Measurements from ENCODE around the gene HCRTR2.
"Not testable (repeated sequence)": the region's sequence is repeated elsewhere in the genome, so short reads cannot be mapped to it uniquely, and the experiment has no call there.

Gene HCRTR2

DNA sequence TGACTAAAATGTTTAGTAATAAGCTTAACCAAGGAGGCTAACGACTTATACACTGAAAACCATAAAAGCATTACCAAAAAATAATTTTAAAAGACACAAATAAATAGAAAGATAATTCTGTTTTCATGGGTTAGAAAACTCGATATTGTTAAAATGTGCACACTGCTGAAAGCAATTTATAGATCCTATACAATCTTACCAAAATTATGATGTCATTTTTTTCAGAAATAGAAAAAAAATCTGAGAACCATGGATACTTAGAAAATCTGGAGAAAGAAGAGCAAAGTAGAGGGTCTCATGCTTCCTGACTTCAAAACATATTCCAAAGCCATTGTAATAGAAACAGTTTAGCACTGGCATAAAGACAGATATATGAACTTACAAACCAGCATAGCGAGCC is 46.6 kb downstream of the HCRTR2 start:
- DNase-seq = no peak

DNA sequence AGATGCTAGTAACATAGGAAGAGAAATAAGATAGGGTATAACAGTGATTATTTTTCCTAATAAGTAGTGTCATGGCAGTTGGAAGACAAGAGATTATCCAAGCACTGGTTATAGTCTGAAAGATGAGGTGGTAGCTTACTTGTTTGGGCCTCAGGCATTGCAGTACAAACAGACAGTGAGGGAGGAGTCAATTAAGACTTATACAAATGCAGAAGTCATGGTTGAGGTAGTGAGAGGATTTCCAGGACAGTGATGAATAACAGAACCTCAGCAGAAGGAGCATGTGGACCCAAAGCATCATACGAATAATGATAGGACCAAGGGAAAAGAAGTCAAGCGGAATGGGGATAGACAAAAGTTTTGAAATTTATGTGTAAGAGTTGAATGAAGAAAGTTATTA is 53.5 kb downstream of the HCRTR2 start:
- DNase-seq = no peak

DNA sequence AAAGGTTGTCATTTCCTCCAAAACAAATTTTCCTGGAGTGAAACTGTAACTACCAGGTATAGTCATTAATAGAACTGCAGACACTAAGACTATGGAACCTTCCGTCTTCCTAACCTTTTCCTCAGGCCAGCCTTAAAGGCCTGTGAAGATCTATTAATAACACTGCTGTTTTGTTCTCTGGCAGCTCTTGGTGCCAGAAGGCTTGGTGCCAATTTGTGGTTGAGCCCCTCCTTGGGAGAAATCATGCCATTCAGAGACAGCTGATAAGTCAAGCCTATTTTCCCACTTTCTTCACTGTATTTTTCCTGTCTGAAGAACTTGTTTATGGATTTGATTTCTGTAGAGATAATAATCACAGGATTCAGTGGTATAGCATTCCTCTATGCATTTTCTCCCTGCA is 64.8 kb downstream of the HCRTR2 start:
- no peak for DNase-seq

DNA sequence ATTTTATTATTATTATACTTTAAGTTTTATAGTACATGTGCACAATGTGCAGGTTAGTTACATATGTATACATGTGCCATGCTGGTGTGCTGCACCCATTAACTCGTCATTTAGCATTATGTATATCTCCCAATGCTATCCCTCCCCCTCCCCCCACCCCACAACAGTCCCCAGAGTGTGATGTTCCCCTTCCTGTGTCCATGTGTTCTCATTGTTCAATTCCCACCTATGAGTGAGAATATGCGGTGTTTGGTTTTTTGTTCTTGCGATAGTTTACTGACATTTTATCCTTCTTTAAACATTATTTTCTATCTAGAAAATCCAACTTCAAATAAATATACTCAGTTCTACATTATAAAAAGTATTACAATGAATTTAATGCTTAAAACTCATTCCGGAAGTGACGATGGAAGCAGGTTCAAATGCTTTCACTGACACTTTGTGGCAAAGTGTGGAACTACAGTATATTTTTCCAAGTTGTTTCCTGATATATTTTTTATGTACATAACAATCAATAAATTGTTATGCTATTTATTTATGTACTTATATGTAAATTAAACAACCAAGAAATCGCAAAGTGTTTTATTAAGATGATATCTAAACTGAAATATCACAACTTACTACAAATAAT is 66.8 kb downstream of the HCRTR2 start:
- DNase-seq = not testable (repeated sequence)

DNA sequence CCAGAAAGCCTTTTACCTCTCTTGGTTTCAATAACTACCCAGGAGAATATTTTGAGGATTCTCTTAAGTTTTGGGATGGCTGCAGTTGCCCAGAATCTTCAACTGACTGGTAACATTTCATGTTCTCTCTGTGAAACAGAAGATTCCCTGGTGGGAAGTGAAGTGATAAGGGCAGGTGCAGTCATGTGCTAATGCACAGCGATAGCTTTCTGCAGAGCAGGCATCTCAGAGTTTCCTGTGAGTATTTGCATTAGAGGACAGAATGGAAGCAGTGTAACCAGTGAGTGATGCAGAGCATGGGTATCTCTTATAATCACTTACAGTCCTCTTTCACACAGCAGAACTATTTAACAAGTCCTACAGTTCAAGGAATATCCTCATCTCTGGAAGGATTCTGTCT is 76.1 kb downstream of the HCRTR2 start:
- no peak for DNase-seq

DNA sequence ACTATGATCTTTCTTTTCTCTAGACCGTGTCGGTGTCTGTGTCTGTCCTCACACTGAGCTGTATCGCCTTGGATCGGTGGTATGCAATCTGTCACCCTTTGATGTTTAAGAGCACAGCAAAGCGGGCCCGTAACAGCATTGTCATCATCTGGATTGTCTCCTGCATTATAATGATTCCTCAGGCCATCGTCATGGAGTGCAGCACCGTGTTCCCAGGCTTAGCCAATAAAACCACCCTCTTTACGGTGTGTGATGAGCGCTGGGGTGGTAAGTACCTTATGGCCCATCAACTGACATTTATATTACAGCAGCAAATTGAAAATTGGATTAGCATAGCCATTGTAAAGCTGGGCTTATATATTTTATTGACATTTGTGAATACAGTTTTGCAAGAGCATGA is 80.8 kb downstream of the HCRTR2 start:
- DNase-seq = no peak

DNA sequence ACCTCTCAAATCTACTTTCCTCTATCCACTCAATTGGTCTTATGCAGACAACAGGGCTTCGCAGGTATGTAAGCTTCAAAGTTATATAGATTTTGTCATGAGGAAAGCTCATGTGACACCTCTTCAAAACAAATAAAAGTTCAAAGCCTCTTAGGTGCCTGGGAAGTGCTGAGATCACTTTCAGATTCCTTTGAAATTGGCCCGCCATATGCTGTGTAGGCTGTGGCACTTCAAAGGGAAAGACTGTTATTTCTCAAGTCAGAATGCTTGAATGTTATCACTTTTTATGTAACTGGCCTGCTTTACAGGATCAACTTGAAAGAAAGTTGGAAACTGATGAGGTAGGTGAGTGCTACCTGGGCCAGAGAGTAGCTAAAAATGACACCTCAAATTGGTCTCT is 85.9 kb downstream of the HCRTR2 start:
- DNase-seq = no peak

DNA sequence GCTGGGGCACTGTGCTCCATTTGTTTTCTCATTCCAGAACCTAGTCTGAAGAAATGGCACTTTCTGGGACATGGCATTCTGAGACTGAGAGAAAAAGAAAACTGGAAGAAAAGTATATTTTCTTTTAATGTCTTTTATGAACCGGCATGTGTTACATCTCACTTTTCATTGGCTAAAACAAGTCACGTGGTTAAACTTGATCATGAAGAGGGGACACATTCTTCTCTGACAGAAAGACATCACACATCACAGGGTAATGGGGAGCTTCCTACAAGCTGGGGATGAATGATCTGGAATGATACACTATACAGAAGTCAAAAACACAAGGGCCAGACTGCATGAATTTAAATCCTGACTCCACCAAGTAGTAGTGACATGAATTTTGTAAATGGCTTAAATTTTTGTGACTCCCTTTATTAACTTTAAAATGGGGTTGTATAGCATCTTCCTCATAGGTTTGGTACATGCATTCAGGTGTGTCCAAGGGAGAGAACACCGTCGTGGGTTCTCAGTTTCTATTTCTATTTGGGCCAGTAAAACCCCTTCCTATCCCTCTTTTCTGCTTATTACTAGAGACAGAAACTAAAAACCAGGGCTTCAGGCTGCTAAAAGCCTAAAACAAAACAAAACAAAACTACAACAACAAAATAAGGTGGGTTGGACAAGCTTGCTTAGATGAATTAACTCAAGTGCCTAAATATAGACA is 91.2 kb downstream of the HCRTR2 start:
- DNase-seq = no peak

DNA sequence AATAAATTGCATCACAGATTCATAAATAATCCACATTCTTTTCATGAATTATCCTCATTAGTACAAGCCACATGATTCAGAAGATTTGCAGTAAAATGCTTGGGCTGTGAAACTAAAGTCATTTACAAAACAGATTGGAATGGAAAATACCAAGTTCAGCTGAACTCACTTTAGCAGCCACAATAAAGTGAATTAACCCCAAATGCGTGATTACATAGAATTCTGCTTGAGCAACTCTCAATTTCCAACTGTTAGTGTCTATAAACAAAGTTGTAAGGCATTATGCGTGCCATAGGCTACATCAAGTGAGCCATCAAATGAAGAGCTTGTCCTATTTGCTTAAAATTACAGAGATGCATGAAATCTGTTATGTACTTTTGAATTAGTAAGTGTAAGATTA is 92.6 kb downstream of the HCRTR2 start:
- no peak for DNase-seq

DNA sequence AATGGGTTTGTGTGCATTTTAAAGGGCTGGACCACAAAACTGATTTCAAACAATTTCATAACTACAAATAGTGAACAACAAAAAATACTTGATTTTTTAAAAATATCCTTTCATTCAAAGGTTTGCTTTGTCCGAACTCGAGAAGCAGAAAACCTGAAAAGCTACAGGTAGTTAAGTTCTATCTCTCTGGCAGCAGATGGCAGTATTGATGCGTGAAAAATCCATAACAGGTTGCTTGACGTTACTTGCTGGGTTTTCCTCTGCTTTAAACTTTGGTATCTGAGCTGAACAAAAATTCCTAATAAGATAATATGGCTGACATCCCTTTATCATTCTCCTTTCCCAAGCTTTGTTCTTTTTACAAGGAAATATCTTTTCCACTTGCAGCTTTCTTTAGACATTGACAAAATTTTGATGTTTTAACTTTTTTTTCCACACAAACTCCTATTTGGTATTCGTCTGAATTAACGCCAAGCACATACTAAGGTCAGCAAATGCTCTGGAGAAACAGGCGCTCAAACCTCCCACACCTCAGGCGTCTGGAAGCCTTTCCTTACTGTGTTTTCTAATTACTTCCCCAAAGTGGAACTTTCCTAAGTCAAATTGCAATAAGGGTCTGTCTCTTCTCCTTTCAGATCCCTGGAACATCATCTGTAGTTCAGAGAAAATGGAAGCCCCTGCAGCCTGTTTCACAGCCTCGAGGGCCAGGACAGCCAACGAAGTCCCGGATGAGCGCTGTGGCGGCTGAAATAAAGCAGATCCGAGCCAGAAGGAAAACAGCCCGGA is 102.6 kb downstream of the HCRTR2 start:
- DNase-seq = peak; percentile 41

DNA sequence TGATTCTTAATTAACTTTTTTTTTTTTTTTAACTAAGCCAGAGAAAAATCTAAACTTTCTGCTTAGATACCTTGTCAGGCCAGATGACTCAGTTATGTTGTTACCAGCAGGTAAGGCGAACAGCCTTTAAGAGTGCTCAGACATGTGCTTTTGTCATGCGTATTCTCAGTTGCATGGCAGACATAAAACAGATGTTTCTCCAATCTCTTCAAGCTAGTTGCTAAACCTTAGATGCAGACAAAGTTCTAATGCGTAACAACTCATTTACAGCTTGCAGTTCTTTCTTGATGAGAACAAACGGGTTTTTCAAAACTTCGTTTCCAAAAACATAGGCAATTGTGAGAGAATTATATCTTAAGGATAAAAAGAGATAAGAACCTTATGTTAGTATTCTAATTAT is 103.3 kb downstream of the HCRTR2 start:
- DNase-seq = no peak

DNA sequence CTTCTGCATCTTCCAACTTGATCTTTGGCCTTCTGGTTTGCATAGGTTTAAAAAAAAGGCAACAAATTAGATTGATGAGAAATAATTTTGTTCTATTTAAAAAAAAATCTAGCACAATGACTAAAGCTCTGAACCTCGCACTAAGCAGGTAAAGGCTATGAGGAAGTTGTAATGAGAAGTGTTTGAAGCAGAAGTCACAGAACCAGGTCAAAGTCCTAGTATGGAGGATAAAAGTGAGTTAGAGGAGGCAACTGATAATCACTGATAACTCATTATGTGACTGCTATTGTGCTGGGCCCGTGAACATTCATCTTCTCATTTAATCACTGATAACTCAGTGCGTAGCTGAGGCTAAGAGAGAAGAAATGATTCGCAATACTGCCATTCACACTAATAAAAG is 106.9 kb downstream of the HCRTR2 start:
- DNase-seq = no peak

DNA sequence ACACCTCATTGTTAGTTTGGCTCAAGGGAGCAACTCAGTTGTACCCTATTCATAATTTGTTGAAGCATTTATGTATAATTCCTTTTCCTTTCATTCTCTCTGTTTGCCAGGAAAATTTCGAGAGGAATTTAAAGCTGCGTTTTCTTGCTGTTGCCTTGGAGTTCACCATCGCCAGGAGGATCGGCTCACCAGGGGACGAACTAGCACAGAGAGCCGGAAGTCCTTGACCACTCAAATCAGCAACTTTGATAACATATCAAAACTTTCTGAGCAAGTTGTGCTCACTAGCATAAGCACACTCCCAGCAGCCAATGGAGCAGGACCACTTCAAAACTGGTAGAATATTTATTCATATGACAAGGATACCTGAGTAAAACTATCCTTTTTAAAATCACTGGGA is 107.8 kb downstream of the HCRTR2 start:
- DNase-seq = no peak

DNA sequence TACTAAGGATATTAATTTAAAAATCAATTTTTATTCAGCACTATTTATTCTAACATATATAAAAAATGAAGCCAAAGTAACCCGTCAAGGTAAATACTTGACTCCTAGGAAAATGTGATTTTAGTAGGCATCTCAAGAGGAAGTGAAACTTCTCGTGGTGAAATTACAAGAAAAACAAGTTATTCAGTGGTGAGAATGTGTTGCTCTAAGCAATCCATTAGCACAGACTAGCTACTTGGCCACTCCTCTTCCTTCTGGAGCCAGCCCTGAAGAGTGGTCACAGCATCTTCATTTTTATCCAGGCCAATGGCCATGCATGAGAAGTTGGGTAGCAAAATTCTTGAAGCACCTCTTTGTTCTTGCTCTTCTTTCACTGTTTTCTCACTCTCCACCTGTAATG is 112.5 kb downstream of the HCRTR2 start:
- DNase-seq = no peak

DNA sequence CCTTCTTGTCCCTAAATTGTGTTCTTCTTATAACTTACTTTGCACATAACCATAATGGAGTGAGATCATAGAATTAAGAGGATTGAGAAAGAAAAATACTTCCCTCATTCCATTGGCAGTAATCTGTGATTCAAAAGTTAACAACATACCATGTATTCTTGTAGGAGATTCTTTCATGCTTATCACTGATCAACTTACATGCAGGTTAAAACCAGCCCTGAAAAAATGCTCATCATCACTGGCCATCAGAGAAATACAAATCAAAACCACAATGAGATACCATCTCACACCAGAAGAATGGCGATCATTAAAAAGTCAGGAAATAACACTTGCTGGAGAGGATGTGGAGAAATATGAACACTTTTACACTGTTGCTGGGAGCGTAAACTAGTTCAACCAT is 116.4 kb downstream of the HCRTR2 start:
- no peak for DNase-seq

DNA sequence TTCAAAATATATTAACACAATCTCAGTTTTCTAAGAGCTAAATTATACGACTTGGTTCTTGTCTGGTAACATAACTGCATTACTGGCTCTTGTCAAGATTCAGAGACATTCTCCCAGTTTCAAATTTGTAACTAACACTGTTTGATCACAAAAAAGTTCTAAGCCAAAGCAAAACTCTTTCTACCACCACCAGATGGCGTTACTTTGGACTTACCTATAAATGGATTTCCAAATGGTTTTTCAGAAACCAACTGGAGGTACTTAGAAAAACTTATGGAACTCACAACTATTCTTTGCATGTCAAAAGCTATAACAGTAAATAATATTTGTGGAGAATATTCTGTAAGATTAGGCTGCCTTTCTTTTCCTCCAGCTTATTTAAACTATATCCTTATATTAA is 118.8 kb downstream of the HCRTR2 start:
- DNase-seq = no peak

DNA sequence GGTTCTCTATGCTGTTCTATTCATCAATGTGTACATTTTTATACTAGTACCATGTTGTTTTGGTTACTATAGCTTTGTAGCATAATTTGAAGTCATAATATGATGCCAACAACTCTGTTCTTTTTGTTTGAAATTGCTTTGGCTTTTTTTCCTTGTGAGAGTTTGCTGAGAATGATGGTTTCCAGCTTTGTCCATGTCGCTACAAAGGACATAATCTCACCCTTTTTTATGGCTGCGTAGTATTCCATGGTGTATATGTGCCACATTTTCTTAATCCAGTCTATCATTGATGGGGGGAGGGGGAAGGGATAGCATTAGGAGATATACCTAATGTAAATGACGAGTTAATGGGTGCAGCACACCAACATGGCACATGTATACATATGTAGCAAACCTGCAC is 122.9 kb downstream of the HCRTR2 start:
- not testable (repeated sequence) for DNase-seq

DNA sequence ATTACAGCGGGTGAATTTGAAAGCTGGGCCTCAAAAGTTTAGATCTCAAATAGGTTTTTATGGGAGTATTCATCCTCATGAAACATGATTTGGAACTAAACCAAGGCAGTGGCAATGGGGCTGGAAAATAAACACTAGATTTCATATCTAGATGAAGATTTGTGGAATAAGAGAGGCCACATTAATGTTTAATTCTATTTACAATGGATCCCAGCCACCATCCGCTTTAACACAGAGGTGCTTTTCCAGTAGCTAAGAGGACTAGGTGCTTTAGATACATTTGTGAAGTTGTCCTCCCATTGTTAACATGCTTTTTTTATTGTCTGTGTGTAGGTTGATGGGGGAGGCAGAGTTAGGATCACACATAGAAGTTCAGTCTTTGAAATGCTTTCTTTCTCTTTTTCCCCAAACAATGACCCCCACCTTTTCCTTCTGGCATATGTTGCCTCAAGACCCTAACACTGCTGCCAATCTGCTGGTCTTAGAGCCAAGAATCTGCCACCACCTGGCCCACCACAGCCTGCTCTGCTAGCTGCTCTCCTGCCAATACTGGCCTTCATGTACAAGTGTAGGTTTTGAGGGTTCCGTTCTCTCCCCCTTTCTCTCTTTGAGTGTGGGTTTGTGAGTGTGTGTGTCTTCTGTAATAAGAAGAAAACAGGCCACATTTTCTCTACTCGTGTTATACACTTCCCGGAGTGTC is 125.1 kb downstream of the HCRTR2 start:
- no peak for DNase-seq

DNA sequence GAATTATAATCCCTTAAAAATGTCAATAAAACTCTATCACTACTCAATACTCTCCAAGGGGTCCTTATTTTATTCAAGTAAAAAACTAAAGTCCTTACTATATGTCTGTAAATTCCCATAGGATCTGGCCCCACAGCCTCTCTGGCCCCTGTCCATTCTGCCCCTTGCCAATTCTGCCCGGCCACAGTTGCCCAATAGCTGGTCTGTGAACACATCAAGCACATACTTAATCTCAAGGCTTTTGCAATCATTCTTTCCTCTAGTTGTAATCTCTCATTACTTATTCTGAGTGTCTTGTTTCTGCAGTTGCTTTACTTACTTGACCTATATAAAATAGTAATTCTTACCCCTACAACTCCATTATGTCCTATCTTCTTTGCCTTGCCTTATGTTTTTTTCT is 130.4 kb downstream of the HCRTR2 start:
- no peak for DNase-seq

DNA sequence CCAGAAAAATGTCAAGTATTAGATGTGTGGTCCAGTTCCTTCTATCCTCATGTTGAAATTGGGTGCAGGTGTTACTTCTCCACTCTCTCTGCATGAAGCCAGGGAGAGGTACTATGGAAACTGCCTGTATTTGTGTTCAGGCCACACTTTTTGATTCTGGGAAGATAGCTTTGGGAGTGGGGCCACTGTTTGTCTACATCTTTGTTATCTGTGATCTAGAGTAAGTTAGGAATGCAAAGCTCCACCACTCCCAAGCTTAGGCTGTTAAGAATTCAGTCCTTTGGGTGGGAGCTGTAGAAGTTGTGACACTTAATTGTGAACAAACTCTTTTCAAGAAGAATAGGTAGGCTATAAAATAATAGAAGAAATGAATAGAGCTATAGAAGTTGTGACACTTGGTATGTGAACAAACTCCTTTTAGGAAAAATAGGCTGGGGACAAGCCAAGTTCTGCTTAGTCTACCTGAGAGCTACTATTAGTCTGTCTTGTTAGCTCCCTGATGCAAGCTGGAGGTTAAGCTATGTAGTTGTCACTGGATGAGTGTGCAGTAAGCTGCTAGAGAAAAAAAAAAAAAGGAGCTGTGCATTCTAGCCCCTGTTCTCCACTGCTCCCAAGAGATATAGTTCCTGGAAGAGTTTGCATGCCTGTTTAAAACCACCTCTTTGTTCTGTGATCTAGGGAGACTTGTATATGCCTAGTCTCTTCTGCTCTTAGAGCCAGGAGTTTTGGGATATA is 145.8 kb downstream of the HCRTR2 start:
- DNase-seq = no peak

DNA sequence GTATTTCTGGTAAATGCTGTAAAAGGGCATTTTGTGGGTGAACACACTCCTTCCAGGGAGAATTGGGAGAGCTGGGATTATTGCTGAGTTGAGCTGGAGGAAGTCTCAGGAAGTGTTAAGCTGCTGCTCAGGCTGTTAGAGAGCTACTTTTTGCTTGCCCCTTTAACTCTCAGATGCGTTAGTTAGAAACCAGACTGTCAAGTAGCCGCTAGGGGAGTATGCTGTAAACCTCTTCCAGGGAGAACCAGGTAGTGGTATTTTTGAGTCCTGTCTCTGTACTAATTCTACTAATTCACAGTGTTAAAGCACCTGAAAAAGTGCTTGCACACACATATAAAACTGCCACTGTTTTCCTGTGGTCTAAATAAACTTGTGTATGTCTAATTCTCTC is 146.4 kb downstream of the HCRTR2 start:
- no peak for DNase-seq

DNA sequence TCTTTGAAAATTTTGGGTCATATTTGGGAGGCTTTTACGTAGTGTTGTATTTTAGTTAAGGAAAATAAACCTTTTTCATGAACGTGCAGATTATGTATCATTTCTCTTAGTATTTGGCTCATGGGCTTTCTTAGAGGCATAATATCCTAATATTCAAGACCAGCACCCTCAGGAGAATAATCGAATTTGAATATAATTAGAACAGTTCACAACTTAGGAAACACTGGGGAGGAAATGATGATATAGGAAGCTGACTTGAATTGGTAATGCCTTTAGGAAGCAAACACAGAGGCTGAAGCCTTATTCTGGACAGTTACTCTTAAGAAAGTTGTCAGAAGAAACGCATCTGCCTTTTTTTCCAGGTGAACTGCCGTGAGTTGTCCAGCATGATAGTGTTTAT is 152.9 kb downstream of the HCRTR2 start, which contains the start of gene GFRAL:
Gene GFRAL, plus strand, starts transcription at position 301 of the 400 bp plus-strand sequence. Its CDS starts 86 bp downstream, at position 387.
- DNase-seq = no peak

Data from activated CD4-positive, alpha-beta T cell treated with anti-CD3 and anti-CD28 coated beads, Interleukin-2, amount 50 U/mL, for 16 hours (primary cell).